ENCODE results near the gene PUS7L.
"Not testable (repeated sequence)": the region's sequence is repeated elsewhere in the genome, so short reads cannot be mapped to it uniquely, and the experiment has no call there.

Gene PUS7L

GRCh38 chr12:43750814-43751213 lies 7.8 kb downstream of the PUS7L start:
- no peak for DNase-seq (ENCODE audit: low spot score)

GRCh38 chr12:43749016-43749415 lies 9.6 kb downstream of the PUS7L start:
- no peak for DNase-seq (ENCODE audit: low spot score)

- DNase-seq (ENCODE audit: low spot score) = no peak
These were observed 13.8 kb downstream of the PUS7L start for GRCh38 chr12:43744826-43745225.

GRCh38 chr12:43742106-43742505 lies 16.5 kb downstream of the PUS7L start:
- no peak for DNase-seq (ENCODE audit: low spot score)

DNA sequence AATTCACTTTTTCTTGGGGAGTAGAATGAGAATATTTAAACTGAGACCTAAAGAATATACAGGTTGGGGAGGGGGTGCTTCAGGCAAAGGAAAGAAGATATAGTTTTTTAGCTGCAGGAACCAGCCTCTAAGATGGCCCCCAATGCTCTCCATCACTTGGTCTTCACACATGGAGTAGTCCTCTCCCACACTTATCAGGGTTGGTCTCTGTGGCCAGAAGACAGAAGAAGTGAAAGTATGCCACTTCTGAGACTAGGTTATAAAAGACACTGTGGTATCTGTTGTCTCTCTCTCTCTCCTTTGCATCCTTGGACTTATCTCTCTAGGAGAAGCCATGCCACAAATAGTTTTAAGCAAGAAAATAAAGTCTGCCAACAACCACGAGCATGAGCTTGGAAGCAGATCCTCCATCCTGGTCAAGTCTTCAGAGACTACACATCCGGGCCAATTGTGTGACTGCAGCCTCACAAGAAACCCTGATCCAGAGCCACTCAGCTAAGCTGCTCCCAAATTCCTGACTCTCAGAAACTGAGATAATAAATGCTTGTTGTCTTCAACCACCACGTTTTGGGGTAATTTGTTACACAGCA lies 18.0 kb downstream of the PUS7L start:
- DNase-seq (ENCODE audit: low spot score) = no peak

DNA sequence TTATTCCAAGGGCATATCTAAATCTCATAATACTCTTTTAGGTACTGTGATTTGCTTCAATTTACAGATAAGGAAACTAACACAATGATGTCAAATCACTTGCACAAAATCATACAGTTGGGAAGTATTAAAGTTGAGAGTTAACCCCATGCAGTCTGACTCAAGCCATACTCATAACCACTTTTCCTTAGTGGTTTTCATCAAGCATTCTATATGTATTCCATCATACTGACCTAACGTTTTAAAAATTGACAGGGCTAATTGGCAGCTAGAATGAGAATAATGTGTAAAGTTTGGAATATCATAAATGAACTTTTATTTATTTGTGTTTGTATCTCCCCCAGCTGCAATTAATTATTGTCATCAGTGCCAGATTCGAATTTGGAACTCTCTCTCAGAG lies 20.9 kb downstream of the PUS7L start:
- DNase-seq (ENCODE audit: low spot score) = no peak

- no peak for DNase-seq (ENCODE audit: low spot score)
These were observed 21.6 kb downstream of the PUS7L start for GRCh38 chr12:43736927-43737440.

DNA sequence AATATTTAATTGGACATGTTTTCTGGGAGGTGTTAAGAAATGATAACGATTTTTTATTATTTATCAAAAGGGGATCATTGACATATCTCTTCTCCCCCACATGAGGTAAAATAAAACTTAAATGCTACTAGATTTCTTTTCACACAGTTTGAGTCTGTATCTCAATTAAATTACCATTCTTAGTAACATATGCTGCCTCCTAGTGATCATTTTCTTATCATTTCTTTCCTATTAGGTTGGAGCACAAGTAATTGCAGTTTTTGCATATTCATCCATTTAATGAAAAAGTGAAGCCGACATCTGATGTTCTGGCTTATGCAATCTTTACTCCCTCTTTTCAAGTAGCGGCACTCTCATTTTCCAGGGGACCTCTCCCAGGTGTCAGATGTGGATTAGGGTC lies 24.9 kb downstream of the PUS7L start:
- no peak for DNase-seq (ENCODE audit: low spot score)

- no peak for DNase-seq (ENCODE audit: low spot score)
These were observed 28.3 kb downstream of the PUS7L start for GRCh38 chr12:43730283-43730682.

DNA sequence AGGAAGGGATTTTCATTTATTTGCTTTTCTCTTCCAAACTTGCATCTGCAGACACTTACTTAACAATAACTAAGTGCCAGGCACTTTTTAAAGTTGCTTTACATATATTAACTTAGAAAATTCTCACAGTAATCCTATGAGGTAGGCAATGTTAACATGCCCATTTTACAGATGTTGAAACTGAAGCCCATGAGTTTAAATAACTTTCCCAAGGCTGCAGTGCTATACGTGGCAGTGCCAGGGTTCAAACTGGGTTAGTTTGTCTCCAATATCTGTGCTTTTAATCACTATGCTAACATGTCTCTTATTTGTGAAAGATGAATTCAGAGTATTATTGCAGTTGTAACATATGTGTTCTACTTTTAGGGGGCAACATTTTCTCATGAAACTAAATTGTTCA lies 29.9 kb downstream of the PUS7L start:
- DNase-seq (ENCODE audit: low spot score) = no peak

DNA sequence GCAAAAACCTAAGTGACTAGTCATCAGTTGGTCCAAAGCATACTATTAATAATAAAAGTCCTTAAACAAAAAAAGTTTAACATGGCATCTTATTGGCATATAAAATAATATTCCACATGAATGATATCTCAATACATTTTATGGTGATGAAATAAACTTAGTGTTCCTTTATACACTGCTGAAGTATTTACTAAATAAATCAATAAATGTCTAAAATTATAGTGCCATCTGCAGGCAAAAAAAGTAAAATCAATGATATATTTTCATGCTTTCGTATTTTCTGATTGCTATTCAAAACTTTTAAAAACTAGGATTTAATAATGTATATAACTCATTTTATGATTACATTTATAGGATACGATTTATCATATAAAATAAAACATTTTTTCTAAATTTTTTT lies 30.5 kb downstream of the PUS7L start:
- no peak for DNase-seq (ENCODE audit: low spot score)

- DNase-seq (ENCODE audit: low spot score) = no peak
These were observed 35.5 kb downstream of the PUS7L start for GRCh38 chr12:43723134-43723533.

- no peak for DNase-seq (ENCODE audit: low spot score)
These were observed 36.0 kb downstream of the PUS7L start for GRCh38 chr12:43722621-43723020.

DNA sequence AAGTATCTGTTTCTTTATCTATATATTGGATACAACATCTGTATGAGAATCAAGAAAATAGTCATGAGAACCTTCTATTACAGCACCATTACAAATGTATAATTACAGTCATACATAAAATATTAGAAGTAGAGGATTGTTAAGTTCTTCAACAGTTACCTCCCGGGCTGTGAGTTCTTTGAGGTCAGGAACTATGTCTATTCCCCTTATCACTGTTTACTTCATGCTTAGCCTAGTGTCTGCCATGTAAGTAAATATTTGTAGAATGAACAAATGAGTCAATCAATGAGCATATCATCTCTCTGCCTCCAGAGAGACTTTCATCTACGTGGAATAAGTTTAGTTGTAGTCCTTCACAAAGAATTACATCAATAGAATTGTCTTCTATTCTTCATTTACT lies 47.2 kb downstream of the PUS7L start:
- DNase-seq (ENCODE audit: low spot score) = no peak

GRCh38 chr12:43703772-43704171 lies 54.8 kb downstream of the PUS7L start:
- DNase-seq (ENCODE audit: low spot score) = not testable (repeated sequence)

- DNase-seq (ENCODE audit: low spot score) = not testable (repeated sequence)
These were observed 57.4 kb downstream of the PUS7L start for GRCh38 chr12:43701194-43701593.

GRCh38 chr12:43696154-43696553 lies 62.4 kb downstream of the PUS7L start:
- DNase-seq (ENCODE audit: low spot score) = no peak

- no peak for DNase-seq (ENCODE audit: low spot score)
These were observed 63.7 kb downstream of the PUS7L start for GRCh38 chr12:43694879-43695278.

DNA sequence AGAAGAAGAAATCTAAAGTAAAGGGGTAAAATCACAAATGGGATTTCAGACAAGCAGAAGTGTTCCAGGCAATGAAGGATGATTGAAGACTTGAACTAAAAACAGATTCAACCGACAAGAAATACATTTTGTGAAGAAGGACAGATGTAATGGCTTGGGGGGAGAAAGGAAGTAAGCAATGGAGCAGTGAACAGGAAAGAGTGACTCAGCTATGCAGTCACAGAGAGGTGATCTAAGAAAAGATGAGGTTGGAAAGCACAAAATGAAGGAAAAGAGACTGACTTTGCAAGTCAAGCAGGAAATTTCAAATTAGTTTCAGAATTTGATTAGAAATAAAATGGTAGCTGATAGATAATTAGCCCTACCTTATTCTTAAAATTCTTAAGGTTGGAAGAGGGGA lies 66.5 kb downstream of the PUS7L start:
- no peak for DNase-seq (ENCODE audit: low spot score)

DNA sequence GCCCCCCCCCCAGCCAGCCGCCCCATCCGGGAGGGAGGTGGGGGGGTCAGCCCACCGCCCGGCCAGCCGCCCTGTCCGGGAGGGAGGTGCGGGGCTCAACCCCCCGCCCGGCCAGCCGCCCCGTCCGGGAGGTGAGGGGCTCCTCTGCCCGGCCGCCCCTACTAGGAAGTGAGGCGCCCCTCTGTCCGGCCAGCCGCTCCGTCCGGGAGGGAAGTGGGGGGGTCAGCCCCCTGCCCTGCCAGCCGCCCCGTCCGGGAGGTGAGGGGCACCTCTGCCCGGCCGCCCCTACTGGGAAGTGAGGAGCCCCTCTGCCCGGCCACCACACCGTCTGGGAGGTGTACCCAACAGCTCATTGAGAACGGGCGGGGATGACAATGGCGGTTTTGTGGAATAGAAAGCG lies 73.1 kb downstream of the PUS7L start:
- not testable (repeated sequence) for DNase-seq (ENCODE audit: low spot score)

- DNase-seq (ENCODE audit: low spot score) = no peak
These were observed 82.3 kb downstream of the PUS7L start for GRCh38 chr12:43676183-43676813.

GRCh38 chr12:43675048-43675904 lies 83.3 kb downstream of the PUS7L start:
- no peak for DNase-seq (ENCODE audit: low spot score)

DNA sequence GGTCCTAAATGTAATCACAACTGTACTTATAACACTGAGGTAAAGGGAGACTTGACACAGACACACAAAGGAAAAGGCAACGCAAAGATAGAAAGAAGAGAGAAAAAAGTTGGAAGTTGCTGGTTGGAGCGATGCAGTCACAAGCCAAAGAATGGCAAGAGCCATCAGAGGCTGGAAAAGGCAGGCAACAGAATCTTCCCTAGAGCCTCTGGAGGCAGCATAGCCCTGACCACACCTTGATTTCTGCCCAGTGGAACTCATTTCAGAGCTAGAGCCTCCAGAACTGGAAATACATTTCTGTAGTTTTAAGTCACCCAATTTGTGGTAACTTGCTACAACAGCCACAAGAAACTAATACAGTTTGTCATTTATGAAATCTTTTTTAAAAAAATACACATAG lies 89.2 kb downstream of the PUS7L start:
- no peak for DNase-seq (ENCODE audit: low spot score)

All from CD4-positive, alpha-beta T cell treated with Interleukin-6 at 100 ng/mL for 8 hours (primary cell).